HG03196 (cell line): ENCODE measurements around the gene HRH2.
"Not testable (repeated sequence)": the region's sequence is repeated elsewhere in the genome, so short reads cannot be mapped to it uniquely, and the experiment has no call there.

Experiments
- ATAC-seq: cut with Tn5 transposase; IDR thresholded peaks from one replicate; pipeline ENCODE4 v1.9.1; 2021; ENCODE audit not compliant: unreplicated experiment

Gene HRH2

DNA sequence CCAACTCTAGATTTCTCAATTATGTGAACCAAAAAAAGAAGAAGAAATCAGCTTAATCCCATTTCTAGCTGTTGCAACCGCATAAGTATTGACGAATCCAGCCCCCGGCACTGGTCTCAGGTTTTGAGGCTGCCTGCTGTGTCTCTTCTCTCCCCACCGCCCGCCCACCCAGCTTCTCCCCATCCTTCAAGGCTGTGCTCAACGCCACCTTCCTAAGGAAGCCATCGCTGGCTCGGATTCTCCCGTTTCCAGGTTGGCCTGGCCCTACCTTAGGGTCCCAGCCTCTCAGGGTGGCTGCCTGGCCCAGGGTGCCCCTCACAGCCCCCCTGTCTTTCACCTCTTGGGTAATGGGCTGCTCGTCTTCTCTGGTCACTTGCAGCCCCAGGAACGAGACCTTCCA, 77.8 kb downstream of the HRH2 start:
- ATAC-seq: no peak

DNA sequence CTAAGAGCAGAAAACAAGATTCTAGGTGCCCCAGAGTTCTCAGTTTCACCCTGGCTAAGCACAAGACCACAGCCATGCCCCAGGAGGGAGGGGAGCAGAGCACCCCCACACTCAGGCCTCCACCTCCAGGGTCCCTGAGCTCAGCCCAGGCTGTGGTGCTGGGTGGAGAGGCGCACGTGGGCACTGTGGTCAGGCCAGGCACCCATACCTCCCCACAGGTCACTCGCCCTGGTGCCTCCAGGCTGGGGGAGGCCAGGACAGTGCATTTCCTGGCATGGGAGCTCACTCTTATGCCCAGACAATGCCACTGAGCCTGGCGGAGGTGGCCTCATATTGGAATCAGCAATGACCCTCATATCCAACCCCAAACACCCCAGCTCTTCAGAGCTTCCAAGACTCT, 78.8 kb downstream of the HRH2 start:
- ATAC-seq: no peak

DNA sequence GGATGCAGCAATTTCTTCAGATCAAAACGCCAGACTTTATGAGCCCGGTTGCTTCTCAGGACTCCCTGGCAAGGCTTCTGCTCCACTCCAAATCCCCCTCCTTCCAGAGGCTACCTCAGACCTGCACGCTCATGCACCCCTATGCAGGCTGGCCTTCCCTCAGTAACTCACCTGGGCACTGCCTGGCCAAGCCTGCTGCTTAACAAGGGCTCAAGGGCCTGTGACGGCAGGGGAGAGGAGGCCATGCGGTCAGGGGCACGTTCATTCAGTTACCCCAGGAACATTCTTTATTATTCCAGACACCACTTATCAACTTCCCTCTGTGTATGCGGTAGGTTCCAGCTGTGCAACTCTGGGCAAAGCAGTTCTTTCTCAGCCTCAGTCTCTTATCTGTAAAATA, 79.6 kb downstream of the HRH2 start:
- ATAC-seq: no peak

DNA sequence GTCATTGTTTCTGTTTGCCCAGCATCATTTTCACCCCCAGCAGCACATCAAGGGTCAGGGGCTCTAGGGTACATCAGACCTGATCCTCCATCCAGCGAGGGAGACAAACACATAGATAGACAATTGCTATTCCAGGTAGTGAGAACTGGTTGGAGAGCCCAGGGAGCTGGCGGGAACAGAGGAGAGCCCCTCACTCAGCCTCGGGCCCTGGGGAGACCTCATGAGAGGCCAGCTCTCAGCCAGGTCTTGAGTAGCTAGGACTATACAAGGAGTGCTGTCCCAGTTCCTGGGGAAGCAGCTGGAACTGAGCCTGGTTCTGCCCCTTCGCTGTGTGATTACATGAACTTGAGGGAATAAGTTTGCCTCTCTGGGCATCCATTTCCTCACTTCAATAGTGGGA, 80.3 kb downstream of the HRH2 start:
- ATAC-seq: no peak

DNA sequence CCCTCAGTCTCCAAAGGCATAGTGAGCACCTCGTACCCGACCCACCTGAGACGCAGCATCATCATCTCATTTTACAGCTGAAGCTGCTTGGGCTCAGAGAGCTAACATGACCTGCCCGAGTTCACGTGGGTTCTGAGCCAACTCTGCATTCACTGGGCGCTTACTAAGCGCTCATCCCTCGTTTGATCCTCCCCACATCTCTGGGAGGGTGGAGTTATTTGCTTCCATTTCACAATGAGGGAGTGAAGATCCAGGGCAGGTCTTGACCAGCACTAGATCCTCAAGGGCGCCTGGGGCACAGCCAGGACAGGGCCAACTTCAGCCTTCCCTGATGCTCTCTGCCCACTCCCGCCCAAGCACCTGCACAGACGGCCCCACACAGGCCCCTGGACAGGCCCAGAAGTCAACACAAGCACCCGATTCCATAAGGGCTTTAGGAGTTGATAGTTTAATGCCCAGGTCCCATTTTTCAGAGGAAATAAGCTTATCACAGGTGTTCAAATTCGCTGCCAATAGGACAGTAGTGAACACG, 80.8 kb downstream of the HRH2 start:
- ATAC-seq: no peak

DNA sequence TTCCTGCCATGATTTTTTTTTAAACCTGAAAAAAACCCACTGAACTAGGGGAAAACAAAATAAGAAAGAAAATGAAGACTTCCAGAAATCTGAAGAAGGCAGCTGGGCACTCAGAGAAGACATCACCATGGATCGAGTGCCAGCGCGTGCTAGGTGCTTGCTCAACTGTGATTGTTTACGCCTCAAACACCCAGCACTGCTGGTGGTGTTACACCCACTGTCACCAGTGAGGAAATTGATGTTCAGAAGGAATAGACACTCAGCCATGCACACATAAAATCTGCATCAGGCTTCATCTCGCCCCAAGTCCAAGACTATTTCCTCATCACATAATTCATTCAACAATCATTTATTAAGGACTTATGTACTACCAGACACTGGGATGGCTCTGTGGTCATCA, 82.1 kb downstream of the HRH2 start:
- no peak for ATAC-seq

DNA sequence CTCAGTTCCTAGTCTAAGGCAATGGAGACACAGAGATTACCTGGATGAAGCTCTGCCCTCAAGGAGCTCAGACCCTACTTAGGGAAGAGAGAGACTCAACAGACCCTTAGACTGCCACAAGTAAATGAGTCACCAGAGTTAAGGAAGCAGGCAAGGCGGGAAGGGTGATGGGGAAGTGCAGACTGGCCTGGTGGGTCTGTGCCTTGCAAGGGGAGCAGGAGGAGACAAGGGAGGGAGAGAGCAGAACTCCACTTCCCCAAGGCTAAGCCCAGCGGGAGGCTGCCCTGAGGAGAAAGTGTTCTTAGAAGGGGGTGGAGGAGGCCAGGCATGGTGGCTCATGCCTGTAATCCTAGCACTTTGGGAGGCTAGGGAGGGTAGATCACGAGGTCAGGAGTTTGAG, 83.7 kb downstream of the HRH2 start:
- no peak for ATAC-seq

DNA sequence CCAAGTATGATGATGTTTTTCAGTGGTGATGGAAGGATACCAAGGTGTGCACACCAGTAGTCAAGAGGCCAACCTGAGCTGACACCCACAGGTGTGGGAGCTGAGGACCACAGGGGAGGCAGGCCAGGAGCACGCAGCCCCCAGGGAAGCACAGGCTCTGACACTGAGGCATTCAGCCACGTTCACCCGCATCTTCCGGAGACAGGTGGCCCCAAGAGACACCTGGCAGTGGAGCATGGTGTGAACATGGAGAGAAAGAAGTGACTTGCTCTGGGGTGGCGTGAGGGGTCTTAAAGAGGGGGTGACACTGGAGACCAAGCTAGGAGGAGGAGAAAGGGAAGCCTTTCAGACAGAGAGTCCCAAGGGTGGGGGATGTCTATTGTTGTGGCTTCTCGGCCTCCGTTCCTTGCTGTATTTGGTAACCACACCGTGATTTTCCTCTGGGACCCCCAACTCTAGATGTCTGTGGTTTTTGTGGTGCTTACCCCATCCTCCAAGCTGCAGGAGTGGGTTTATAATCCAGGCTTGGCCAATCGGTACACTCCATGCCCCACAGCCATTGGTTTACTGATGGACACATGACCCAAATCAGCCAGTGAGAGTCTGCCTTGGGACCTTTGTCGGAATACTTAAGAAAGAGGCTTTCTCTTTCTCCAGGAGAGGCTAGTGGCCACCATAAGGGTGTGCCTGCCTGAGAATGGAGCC, 84.6 kb downstream of the HRH2 start:
- no peak for ATAC-seq

DNA sequence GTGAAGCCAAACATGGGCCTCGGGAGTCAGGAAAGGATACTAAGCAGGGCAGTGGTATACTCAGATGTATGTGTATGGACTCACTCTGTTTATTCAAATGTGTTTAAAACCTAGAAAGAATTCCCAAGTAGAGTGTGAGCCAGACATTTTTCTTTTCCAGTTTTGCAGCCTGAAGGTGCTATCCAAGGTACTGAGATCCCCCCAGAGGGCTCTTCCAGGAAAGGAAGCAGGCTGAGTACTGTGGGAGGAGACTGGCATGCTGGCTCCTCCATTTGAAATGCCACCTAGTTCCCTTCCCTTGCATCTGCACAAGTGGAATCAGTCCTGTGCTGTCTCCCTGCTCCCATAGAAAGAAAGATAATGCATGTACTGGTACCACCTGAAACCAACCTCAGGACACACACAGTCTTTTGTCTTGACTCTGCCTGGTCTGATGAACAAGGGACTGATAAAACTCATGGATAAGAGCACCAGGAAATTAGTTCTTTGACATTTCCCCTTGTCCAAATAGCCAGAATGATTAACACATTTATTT, 85.9 kb downstream of the HRH2 start:
- no peak for ATAC-seq

DNA sequence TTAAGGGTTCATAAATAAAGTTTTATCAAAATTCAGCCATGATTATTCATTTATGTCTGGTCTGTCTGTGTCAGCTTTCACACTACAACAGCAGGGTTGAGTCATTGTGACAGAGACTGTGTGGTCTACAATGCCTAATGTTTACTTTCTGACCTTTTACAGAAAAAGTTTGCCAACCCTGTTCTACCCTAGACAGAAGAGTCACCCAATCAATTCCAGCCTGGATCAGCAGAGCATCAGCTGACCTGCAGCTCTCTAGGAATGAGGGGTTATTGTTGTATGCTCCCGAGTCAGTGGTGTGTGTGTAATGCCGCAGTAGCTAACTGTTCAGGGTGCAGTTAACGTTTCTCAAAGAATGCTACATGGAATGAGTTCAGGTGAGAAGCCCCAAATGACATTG, 87.3 kb downstream of the HRH2 start:
- ATAC-seq: no peak

DNA sequence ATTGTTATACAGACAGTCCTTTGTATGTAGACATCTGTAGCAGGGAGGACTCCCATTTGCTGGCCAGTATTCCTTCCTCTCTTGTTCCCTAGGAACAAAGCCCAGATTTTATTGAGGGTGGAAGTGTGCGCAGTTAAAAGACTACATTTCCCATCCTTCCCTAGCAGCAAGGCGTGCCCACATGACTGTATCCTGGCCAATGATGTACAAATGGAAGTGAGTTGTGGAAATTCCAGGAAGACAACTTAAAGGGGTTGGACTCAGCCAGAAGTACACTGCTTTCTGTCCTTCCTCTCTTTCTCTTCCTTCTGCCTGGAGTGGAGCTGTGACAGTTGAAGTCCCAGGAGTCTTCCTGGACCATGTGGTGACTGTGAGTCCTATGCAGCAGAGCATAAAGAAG, 89.0 kb downstream of the HRH2 start:
- ATAC-seq: no peak

DNA sequence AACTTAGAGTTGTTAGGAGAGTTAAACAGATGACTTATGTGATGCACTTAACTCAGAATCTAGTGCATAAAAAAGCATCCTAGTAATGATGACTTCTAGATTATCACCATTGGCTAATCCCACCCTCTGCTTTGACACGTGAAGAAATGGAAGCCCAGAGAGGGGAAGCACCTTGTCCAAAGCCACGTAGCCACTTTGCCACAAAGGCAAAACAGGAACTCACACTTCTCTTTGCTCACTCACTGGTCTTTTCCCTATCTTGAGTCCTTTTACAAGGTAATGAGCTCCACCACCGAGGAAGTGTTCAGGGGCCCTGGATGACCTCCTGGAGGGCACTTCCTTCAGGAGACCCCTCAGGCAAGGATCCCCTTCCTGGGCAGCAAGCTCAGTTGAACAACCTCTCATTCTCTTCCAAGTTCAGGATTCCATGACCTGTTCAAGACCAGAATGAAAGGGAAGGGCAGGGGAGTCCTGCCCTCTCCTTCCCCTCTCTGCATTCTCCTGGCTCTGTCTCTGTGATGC, 89.7 kb downstream of the HRH2 start:
- ATAC-seq: no peak

DNA sequence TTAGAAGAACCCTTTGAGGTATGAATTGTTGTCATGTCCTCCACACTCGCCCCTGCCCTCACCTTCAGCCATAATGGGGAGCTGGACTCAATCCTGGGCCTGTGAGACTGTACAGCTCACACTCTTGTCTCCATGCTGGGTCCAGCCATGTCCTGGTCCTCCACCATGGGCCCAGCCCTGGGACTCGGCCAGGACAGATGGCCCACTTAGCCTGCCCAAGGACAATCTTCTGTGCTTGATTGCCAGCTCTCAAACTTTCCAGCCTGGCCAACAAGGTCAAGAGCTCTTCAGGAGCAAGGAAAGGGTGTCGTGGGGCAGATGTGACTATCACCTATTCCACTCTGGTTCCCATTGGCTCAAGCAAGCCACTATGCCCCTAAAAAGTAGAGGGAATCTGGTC, 90.8 kb downstream of the HRH2 start:
- no peak for ATAC-seq

DNA sequence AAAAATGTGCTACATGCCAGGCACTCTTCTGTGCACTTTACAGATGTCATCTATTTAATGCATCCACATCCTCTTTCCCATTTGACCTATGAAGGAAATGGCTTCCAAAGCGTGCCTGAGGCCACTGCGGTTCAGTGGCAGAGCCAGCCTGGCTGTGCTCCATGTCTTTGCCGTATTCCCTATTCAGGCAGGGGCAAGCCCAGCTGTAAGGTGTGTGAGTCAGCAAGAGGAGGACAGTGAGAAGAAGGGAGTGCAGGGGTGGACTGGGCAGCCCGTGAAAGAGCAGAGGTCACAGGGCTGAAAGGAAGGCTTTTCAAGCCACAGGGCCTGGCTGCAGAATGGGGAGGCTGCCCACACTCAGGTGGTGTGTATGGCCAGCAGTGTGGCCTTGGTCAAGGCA, 91.7 kb downstream of the HRH2 start:
- ATAC-seq: no peak

DNA sequence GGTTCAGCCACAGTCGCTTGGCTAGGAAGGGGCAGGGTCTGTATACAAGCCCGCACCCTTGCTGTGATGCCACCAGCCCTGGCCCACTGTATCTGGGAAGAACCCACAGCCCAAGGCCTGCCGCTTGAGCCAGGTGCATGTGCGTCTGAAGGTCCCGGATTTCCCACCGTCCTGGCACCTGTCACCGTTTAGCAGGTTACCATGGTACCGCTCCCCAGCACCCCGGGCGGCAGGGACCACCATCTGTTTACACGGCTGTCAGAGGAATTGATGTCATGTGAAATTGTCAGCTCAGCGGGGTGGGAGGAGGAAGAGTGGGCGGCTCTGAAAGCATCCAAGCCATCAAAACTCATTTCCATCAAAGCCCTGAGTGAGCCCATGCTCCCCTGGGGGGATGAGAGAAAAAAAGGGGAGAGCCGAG, 92.7 kb downstream of the HRH2 start:
- ATAC-seq: no peak

DNA sequence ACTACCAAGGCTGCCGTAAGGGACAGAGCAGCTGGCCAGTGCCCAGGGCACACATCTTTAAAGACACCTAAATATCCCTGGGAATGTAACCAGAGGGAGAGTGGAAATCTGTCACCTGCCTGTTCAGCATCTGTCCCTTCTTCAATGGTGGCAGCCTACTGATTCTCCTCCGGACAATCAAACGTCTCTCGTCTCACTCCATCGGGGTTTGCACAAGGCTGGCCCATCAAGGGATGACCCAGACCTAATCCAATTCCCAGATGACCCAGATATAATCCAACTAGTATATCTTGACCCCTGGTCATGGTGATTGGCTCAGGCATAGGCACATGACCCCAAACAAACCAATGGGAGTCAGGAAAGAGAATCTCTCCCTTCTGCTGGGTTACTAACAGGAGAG, 93.5 kb downstream of the HRH2 start:
- ATAC-seq: no peak

DNA sequence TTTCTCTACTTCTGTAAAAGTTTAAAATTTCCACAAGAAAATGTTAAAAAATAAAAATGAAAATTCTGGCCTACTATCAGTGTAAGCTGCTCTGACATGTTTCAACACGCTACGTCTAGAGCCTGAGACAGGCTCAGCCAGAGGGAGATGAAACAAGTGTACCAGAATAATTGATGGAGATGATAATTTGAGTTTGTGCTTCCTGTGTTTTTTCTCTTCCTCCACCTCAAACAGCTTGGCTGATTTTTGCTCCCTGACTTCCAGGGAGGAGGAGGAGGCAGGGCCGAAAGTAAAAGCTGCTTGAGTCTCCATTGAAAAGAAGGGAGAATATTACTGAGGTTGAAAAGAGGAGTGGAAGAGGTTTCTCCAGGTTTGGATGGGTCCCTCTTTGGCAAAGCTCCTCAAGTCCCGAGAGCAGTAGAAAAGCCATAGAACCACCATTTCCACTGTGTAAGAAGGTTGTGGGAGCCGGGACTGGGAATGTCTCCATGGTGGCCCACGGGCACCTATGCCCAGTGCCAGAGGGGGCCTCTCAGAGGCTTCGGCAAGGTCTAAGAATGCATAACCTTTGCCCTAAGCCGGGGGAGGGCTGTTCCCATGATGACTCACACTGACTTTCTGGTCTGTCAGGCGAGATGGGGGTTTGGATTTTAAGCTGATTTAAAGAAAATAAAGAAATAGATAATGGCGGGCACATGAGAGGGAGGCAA, 95.1 kb downstream of the HRH2 start:
- ATAC-seq: no peak

DNA sequence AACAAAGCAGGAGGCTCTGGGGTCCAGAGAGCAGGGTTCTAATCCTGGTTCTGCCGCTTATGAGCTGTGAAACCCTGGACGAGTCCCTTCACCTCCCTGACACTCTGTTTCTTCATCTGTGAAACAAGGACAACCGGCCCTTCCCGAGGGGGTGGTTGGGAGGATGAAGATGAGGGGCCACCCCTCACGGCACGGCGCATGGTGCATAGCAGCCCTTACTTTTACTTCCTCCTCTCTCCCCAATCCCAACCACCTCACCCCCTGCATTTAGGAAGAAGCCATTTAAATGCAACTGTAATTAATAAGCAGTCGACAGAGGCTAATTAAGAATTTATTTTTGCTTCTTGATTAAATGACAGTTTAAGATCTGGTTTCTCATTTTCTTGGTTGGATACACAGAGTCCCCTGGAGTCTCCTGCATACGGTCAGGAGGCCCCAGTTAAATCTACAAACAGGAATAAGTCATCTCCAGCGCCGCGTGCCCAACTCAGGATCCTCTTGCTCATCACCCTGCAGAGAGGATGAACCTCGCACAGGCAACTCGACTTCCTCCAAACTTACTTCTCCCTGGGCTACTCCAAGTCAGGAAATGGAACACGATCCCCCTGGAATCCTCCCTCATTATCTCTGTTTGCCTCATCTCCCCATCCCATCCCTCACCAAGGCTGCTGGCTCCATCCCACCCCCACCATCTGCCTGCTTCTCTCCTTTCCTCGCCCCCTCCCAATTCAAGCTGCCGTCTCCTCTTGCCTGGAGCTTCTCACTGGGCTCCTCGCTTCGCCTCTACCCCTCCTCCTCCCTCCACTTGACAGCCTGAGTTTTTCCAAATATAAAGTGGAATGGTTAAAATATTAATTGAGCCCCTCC, 95.9 kb downstream of the HRH2 start:
- ATAC-seq: no peak

DNA sequence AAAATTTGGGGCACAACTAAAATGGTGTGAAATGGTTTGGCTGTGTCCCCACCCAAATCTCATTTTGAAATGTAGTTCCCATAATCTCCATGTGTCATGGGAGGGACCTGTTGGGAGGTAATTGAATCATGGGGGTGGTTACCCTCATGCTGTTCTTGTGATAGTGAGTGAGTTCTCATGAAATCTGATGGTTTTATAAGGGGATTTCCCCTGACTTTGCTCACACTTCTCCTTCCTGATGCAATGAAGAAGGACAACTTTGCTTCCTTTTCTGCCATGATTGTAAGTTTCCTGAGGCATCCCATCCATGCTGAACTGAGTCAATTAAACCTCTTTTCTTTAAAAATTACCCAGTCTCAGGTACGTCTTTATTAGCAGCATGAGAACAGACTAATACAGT, 102.1 kb downstream of the HRH2 start:
- ATAC-seq: not testable (repeated sequence)
